Effector CD4-positive, alpha-beta T cell (primary cell): ENCODE measurements around the gene PRDM1.

Source experiments
- DNase-seq: peaks from one replicate; pipeline ENCODE4 v3.0.0-alpha.2; 2020

PRDM1 gene

GRCh38 chr6:106098383-106099234 is 12.5 kb downstream of the PRDM1 start:
- peak; percentile 70 for DNase-seq

- no peak for DNase-seq
These were observed 13.1 kb downstream of the PRDM1 start for GRCh38 chr6:106099235-106099537.

GRCh38 chr6:106100755-106101154 is 14.6 kb downstream of the PRDM1 start:
- no peak for DNase-seq

- DNase-seq: no peak
These were observed 15.3 kb downstream of the PRDM1 start for GRCh38 chr6:106101466-106101865.

- no peak for DNase-seq
These were observed 15.9 kb downstream of the PRDM1 start for GRCh38 chr6:106102034-106102433.

GRCh38 chr6:106102967-106103727 is 17.0 kb downstream of the PRDM1 start:
- no peak for DNase-seq

- peak; percentile 51 for DNase-seq
These were observed 17.6 kb downstream of the PRDM1 start for GRCh38 chr6:106103728-106104109.

- DNase-seq: no peak
These were observed 18.3 kb downstream of the PRDM1 start for GRCh38 chr6:106104476-106104875.

GRCh38 chr6:106104941-106105340 is 18.8 kb downstream of the PRDM1 start:
- DNase-seq: no peak

GRCh38 chr6:106105493-106105892 is 19.4 kb downstream of the PRDM1 start:
- no peak for DNase-seq

GRCh38 chr6:106106276-106107042 is 20.3 kb downstream of the PRDM1 start:
- DNase-seq: no peak

- no peak for DNase-seq
These were observed 21.0 kb downstream of the PRDM1 start for GRCh38 chr6:106107043-106107613.

GRCh38 chr6:106108129-106108528 is 22.0 kb downstream of the PRDM1 start:
- DNase-seq: no peak

GRCh38 chr6:106109029-106109428 is 22.9 kb downstream of the PRDM1 start:
- DNase-seq: no peak

GRCh38 chr6:106110164-106110826 is 24.2 kb downstream of the PRDM1 start:
- DNase-seq: no peak

GRCh38 chr6:106112433-106112832 is 26.3 kb downstream of the PRDM1 start:
- no peak for DNase-seq

- DNase-seq: no peak
These were observed 27.3 kb downstream of the PRDM1 start for GRCh38 chr6:106113256-106113959.

GRCh38 chr6:106114492-106114891 is 28.4 kb downstream of the PRDM1 start:
- no peak for DNase-seq

GRCh38 chr6:106115286-106115685 is 29.1 kb downstream of the PRDM1 start:
- no peak for DNase-seq

- no peak for DNase-seq
These were observed 30.1 kb downstream of the PRDM1 start for GRCh38 chr6:106116125-106116832.

- DNase-seq: peak; percentile 62
These were observed 31.4 kb downstream of the PRDM1 start for GRCh38 chr6:106117579-106117978.
